Activated CD8-positive, alpha-beta T cell treated with anti-CD3 and anti-CD28 coated beads for 36 hours (primary cell): ENCODE measurements around the gene TPM1. TPM values are rescaled to one million over a fixed set of nuclear protein-coding genes. Genes with fewer than 3 reads are reported as not detected.

Experiments used
- ATAC-seq: fragments of 200-7000 bp; cut with Tn5 transposase; one replicate; pipeline ENCODE4 v1.10.0; 2021; ENCODE audit warnings: mild to moderate bottlenecking, moderate library complexity
- CTCF ChIA-PET: fragments of 350-600 bp; sonication (Branson Sonifier 250); formaldehyde crosslinking; loops from one replicate; lab custom pipeline; 2021; ENCODE audit warnings: antibody characterized with exemption; lab: Charles Lee
- POLR2A ChIA-PET: fragments of 350-600 bp; sonication (Branson Sonifier 250); formaldehyde crosslinking; loops from one replicate; lab custom pipeline; 2021; ENCODE audit warnings: antibody characterized with exemption; lab: Charles Lee
- DNase-seq: peaks from one replicate; pipeline ENCODE4 v3.0.0-alpha.2; 2020
- H3K27ac Mint-ChIP-seq: one replicate; pipeline ENCODE4 v1.8.0; 2021; ENCODE audit warnings: mild to moderate bottlenecking, mixed read lengths
- H3K27me3 Mint-ChIP-seq: one replicate; pipeline ENCODE4 v1.8.0; 2021; ENCODE audit warnings: mixed read lengths
- H3K36me3 Mint-ChIP-seq: one replicate; pipeline ENCODE4 v1.8.0; 2021; ENCODE audit warnings: low read depth, mixed read lengths
- H3K4me1 Mint-ChIP-seq: one replicate; pipeline ENCODE4 v1.8.0; 2021; ENCODE audit warnings: low read depth, mixed read lengths
- H3K4me3 Mint-ChIP-seq: one replicate; pipeline ENCODE4 v1.8.0; 2021; ENCODE audit warnings: mild to moderate bottlenecking, moderate library complexity, mixed read lengths
- H3K9me3 Mint-ChIP-seq: one replicate; pipeline ENCODE4 v1.8.0; 2021; ENCODE audit warnings: mixed read lengths
- CTCF ChIP-seq: fragments of 200-600 bp; IDR thresholded peaks from one replicate; pipeline ENCODE4 v1.8.0; 2022; ENCODE audit warnings: antibody characterized with exemption, mild to moderate bottlenecking
- intact Hi-C: fragments of 100-400 bp; cut with micrococcal nuclease; formaldehyde crosslinking; loops from one replicate; pipeline ENCODE4 v1.10.0; 2022
- total RNA-seq, 2 experiments: library from RNA; stranded (reverse); gene quantifications; one replicate each; pipeline ENCODE4 v1.2.3, GENCODE V29; 2021

TPM1 gene
- total RNA-seq, 2 experiments from 2014 or later: 6.0 to 6.3 TPM

GRCh38 chr15:63075015-63075983 is 32.8 kb downstream of the TPM1 start:
- intact Hi-C loops: no loop called here
- ATAC-seq (no peak), DNase-seq (no peak)
- peaks cover 5% of the 10 kb centered on the region for H3K27me3 Mint-ChIP-seq
- CTCF ChIA-PET: interaction anchor here (0.6 to 1.4 kb wide), 3 partner anchors 18 to 306 kb away, joined by 3 to 5 read pairs (median 4); partner anchors contain the start of gene CA12
- H3K9me3 Mint-ChIP-seq: no peaks in the 10 kb centered on the region
- POLR2A ChIA-PET: no interaction called here
- H3K4me1 Mint-ChIP-seq: peaks cover 8% of the 10 kb centered on the region
- H3K36me3 Mint-ChIP-seq: no peaks in the 10 kb centered on the region
- no peak for TF ChIP-seq CTCF
- no peak overlapping the region for H3K27ac Mint-ChIP-seq
- no peak overlapping the region for H3K4me3 Mint-ChIP-seq

DNA sequence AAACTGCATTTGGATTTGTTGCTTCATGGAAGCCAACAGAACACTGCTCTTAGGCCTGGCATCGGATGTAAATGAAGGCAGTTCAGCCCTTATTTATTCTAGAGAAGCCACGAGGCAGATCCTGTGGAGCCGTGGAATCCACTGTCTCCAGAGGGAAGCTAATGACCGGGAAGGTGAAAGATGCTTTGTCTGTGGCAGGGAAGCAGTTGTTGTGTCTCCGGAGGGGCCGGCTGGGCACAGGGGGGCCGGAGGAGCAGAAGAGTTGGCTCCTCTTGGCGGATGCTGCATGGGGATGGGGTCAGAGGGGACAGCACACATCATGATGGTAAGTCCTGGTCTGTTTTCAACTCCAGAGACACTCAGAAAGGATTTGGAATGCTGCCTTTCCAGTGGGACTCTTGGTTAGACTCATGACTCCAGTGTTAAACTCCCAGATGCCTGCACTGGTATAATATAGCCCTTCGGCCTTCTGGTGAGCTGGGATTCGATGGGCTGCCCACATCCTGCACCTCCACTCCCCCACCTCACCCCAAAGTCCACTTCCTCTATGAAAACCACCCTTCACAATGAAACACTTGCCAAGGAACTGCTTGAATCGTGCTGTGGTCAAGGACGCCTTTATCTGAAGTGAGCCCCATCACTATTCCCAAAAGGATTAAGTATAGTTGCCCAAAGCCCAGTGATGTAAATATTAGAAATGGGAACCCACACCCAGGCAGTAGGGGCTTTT is 33.6 kb downstream of the TPM1 start:
- TF ChIP-seq CTCF: no peak
- ATAC-seq (no peak), DNase-seq (no peak)
- CTCF ChIA-PET: interaction anchor here (0.6 to 2.1 kb wide), 2 partner anchors 28 to 305 kb away, joined by 3 to 12 read pairs; partner anchors contain the start of gene CA12
- H3K4me1 Mint-ChIP-seq: peaks cover 8% of the 10 kb centered on the region
- POLR2A ChIA-PET: no interaction called here
- intact Hi-C loops: no loop called here
- peaks cover 5% of the 10 kb centered on the region for H3K27me3 Mint-ChIP-seq
- H3K9me3 Mint-ChIP-seq: no peaks in the 10 kb centered on the region
- H3K27ac Mint-ChIP-seq: no peak overlapping the region
- no peaks in the 10 kb centered on the region for H3K36me3 Mint-ChIP-seq
- H3K4me3 Mint-ChIP-seq: no peak overlapping the region

DNA sequence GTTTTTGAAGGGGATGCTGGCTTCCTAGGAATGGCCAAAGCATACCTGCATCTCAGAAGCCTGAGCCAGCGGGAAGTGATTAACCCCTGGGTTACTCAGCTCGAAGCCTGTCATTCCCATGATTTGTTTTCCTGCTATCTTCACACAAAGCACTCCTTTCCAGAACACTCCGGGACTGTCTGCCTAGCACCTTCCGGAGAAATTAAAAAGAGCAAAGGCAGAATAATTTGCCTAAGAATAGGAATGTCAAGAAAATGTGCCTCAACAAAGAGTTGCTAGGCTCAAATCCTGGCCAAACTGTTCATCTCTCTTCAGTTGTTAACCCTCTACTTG is 34.1 kb downstream of the TPM1 start:
- intact Hi-C loops: no loop called here
- POLR2A ChIA-PET: no interaction called here
- TF ChIP-seq CTCF: no peak
- ATAC-seq: no peak
- CTCF ChIA-PET: interaction anchor here (1.4 to 2.1 kb wide), 2 partner anchors 17 to 29 kb away, joined by 5 to 12 read pairs; no protein-coding TSS in a partner anchor
- Mint-ChIP-seq H3K9me3 (no peaks in the 10 kb centered on the region), H3K4me1 (peaks cover 8% of the 10 kb centered on the region), H3K27me3 (peaks cover 9% of the 10 kb centered on the region), H3K36me3 (no peaks in the 10 kb centered on the region), H3K4me3 (no peak overlapping the region), H3K27ac (no peak overlapping the region)
- no peak for DNase-seq

DNA sequence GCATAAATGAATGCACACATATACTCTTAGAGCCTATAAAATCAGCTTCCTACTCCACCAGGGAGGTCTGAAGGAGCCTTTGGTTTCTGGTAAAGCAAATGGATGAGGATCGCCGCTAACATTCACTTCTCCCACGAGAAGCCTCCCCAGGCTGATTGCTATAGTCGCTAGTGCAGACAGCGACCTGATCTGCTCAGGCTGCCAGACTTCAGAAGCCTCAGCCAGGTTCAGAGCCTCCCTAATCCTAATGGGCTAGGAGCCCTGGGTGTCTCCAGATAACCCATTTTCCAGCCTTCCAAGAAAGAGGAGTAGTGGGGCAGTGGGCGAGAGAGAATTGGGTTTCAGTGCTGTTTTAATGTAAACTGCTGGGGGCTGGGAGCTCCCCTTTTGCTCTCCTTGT is 35.4 kb downstream of the TPM1 start:
- no peak overlapping the region for H3K4me3 Mint-ChIP-seq
- CTCF ChIA-PET: interaction anchor here (1.4 to 2.1 kb wide), 2 partner anchors 16 to 30 kb away, joined by 5 to 12 read pairs; no protein-coding TSS in a partner anchor
- DNase-seq (no peak), ATAC-seq (no peak)
- no peaks in the 10 kb centered on the region for H3K9me3 Mint-ChIP-seq
- H3K4me1 Mint-ChIP-seq: peaks cover 8% of the 10 kb centered on the region
- POLR2A ChIA-PET: no interaction called here
- peaks cover 9% of the 10 kb centered on the region for H3K27me3 Mint-ChIP-seq
- H3K36me3 Mint-ChIP-seq: no peaks in the 10 kb centered on the region
- TF ChIP-seq CTCF: no peak
- H3K27ac Mint-ChIP-seq: no peak overlapping the region
- intact Hi-C loops: no loop called here
